HG03378 (cell line): ENCODE measurements around the gene MYMK.

ENCODE experiments used
- ATAC-seq: cut with Tn5 transposase; IDR thresholded peaks from one replicate; pipeline ENCODE4 v1.9.1; 2021; ENCODE audit warnings: mild to moderate bottlenecking, moderate library complexity; ENCODE audit not compliant: unreplicated experiment

The MYMK gene

DNA sequence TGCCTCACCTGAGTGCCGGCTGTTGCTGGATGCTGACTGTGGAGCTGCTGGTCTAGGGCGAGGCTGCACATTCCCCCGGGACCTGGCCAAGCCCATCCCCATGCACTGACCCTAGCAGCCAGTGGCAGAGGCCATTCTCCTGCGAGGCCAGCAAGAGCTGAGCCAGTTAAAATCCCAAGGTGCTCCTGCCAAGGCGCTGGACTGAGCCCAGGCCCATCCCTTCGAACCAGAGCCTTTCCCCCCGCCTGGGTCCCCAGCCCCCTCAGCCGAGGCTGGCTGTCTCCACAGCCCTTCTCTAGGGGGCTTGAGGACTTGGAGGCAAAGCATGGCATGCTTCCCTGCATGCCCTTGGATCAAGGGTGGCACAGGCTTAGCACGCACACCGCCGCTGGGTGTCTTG is 11.3 kb upstream of the MYMK start:
- ATAC-seq, result no peak

DNA sequence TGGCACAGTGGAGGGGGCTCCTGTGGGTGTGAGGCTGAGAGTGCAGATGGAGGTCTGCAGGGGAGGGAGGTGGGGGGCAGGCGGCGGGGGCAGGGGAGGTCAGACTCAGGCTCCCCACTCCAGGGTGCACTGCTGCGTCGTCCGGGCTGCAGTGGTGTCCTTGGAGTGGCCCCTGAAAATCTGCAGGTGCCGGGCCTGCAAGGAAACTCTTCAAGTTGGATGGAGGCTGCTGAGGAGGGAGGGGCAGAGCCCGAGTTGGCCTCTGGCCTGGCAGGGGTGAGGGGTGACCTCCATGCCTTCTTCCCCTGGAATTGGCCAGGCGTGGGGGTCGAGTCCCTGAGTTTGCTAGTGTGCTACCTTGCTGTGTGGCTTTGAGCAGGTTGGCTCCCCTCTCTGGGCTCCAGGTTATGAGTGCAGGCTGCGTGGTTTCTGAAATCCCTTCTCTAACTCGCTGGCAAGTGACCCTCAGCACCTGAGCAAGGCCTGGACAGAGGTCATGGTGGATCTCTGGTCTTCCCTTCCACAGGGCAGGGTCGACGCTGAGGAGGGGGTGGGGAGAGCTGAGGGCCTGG is 10.6 kb upstream of the MYMK start:
- no peak for ATAC-seq

DNA sequence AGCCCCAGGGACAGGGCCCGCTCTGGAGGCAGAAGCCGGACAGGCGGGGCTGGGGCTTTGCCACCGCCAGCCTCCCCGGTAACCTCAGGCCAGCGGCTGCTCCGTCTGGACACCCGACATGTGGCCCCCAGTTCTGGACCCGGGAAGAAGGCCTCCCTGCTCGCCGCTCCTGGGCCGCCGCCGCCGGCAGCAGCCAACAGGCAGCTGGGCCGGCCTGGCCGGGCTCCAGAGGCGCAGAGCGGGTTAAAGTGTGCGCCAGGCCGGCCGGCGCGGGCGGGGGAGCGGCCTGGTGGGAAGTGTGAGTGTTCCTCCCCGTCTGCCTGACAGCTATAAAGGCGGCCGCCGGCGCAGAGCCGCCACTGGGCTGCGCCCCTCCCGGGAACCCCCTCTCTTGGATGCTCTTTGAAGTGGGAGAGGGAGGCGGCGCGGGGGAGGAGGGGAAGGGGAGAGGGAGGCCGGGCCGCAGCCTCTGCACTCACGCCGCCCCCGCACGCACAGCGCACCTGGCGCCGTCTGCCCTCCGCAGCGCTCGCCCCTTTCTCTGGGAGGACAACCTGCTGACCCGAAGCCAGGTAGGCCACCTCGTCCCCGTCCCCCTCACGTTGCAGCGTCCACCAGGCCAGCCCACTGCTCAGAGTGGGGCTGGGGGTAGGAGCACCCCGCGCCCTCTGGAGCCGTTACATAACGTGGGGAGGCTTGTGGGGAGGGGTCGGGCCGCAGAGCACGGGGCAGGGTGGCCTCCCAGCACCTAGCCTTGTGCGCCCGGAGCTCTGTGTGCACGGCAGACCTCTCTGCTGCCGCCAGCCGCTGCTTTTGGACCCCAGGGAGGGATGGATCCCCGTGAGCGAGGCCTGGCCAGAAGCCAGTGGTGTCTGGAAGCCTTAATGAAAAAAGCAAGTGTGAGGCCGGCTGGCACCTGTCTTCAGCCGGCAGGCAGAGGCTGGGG is 9.9 kb upstream of the MYMK start, which contains the start of gene ADAMTSL2:
ADAMTSL2 (plus strand) TSS at position 359 of the 946 bp plus-strand sequence. CDS start 2,009 bp downstream, outside the sequence.
- no peak for ATAC-seq

DNA sequence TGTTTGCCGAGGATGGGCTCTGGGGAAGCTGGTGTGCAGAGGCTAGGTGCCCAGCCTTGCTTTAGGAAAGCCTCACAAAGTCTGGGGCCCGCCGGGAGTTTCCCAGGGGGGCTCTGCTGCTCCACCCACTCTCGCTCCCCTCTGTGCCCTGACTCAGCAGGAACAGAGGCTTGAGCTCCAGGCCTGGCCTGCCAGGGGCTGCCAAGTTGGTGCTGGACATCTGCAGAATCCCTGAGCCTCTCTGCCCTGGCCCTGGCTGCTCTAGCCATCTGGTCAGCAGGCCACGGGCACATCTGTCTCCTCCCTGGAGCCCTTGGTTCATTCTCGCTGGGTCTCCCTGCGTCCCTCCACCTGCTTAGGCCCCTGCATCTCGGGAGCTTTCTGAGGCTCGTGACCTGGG is 9.1 kb upstream of the MYMK start:
- ATAC-seq, result no peak

DNA sequence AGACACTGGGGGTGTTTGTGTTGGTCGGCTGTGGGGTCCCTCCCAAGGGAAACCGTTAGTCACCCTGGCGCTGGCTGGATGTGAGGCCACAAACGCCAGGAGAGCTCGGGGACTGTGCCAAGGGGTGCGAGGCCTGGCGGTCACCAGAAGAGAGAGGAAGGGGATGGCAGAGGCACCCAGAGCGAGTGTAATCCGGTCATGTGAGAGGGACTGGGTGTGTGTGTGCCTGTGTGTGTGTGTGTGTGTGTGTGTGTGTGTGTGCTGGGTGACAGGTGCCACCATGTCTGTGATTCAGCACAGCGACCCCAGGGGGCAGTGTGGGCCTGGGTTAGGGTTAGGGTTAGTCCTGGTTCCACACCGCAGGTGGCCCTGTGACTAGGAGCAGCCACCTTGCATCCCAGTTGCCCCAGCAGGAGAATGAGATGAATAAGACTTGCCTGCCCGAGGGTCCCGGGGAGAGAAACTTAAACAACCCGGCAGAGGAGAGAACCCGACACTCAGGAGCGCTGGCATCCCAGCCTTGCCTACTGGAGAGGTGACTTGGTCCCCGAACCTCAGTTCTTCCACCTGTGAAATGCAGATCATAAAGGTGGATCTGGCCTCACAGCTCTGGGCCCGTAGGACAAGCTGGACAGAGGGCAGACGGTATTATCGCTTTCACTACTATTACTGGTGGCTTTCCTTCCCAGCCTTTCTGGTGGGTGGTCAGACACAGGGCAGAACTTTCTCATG is 8.3 kb upstream of the MYMK start:
- ATAC-seq, result no peak

DNA sequence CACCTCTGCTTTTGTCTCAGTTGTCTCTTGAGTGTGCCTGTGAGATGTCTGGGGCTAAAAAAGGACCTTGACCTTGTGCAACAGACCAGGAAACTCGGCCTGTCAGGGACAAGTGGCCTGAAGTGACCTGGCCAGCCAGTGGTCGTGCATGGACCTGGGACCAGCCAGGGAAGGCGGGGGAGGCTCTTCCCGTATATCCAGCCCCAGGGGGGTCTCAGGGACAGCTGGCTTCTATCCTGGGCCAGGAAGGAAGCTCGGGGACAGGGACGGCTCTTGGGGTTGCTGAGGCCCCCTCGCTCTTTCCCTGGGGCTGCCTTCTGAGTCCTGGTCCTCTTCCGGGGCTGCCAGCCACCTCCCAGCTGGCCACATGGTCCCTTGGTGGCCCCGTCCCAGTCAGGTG is 6.5 kb upstream of the MYMK start:
- no peak for ATAC-seq

DNA sequence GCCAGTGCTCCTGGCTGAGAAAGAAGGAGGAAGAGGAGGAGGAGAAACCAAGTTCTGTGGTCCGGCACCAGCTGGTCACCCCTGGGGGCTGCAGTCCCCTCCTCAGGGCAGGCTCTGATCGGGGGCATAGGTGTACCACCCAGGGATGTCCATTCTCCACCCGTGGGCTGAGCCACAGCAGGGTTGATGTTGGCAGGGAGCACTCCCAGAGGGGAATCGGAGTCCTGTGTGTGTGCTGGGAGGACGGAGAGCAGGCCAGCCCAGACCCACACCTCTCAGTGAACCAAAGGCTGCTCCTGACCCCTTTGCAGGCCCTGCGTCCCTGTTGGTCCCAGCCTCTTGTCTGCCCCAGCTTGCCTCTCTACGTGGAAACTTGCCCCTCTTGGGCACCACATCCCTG is 5.1 kb upstream of the MYMK start:
- ATAC-seq, result no peak

DNA sequence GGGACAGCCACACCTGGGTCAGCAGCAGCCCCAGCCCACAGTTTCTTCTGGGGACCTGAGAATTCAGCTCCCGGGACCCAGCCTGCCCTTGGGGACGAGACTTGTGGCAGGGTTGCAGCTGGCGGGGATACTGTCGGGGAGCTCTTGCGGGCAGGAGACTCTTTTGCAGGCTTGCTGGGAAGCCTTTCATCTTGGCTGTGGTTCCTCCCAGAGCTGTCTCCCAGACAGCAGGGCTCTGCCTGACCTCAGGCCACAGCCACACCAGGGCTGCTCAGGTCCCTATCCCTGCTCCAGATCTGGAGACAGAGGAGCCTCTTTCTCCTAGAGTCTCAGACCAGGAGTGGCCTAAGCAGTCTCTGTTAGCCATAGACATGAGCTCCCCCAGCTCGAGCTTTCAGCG is 4.7 kb upstream of the MYMK start:
- no peak for ATAC-seq

DNA sequence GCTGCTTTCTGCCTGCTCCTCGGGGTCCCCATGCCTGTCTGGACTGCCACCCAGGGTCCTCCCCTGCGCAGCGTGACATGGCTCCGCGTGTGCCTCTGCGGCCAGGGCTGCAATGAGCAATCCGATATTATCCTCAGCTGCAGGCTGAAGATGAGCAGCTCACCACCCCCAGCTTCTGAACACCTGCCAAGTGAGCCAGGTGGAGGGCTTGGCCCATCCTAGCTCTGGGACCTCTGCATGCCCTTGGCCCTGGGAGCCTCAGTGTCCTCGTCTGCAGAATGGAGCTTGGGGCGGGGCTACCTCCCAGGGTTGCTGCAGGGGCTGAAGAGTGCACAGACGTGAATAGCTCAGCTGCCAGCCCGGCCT is 4.1 kb upstream of the MYMK start:
- ATAC-seq, result no peak

DNA sequence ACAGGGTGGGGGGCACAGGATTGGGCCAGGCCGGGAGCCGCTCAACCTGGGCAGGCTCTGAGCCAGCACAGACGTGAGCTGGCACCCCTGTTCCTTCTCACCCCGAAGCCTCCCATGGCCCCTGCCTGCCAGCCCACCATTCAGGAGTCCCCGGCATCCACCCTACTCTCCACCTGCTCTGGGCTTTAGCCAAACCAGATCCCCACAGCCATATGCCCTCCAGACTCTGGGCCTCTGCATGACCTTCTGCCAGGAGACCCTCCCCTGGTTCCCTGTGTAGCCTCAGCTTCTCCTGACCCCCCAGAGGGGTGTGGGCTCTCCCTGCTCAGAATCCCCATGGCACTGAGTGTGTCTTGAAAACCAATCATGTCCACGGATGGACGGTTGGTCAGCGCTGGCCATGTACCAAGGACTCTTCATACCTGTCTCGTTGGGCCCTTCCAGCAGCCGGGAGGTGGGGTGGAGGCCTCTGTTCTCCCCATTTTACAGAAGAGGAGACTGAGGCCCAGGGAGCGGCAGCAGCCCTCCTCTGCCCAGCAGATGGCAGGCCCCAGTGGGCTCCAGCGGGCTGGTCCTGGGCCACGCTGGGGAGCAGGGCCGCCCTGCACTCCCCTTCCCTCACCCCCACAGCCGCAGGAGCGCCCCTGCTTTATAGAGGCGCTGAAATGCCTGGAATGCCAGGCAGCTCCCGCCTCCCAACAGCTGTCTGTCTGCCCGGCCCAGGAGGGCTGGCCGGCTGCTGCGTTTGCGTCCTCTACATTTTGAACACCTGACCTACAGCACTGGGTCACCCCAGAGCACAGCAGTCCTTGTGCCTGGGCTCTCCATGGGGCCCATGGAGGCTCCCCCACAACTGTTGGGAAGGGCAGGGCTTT is 3.5 kb upstream of the MYMK start:
- ATAC-seq, result no peak

DNA sequence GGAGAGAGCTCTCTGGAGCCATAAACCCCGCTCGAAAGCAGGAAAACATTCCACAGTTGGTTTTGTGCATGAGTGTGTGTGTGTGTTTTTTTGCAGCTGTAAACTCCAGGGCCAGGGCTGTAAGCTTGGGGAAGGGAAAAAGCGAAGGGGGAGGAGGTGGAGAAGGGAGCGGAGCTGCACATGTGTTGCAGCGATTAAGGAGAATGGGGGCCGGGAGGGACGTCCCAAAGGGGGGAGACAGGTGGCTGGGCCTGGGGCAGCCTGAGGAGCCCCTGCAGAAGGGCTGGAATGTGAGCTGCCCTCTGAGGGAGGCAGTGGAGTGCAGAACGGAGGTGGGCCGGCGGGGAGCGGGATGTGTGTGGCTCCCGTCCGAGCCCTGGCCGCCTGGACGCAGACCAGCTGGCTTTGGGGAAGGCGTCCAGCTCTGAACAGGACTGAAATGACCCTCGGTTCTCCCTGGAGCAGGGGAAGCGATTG is 2.7 kb upstream of the MYMK start:
- no peak for ATAC-seq

DNA sequence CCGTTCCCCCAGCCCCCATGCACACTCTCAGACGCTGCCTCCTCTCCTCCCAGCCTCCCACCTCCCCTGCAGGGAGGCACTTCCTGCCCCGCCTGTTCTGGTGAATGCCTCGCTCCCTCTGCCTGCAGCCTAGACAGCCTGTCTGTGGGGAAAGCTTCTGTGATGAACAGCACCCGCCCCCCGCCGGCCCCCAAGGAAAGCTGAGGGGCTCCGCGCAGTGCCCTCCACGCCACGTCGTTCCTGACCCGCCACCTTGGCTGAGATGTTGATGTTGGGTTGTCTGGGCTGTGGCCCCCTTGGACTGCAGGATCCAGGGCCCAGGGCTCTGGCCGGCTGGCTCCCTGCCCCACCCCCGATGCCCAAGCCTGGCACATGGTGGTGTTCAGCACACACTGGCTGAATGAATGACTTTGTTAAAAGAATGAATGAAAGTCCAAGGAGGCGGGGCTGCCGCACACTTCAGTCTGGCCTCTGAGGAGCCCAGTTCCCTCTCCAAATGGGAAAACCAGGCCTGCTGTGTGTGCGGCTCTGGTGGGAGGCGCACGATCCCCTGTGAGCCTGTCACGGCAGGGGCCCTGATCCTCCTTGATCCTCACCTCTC is 2.1 kb upstream of the MYMK start:
- no peak for ATAC-seq

DNA sequence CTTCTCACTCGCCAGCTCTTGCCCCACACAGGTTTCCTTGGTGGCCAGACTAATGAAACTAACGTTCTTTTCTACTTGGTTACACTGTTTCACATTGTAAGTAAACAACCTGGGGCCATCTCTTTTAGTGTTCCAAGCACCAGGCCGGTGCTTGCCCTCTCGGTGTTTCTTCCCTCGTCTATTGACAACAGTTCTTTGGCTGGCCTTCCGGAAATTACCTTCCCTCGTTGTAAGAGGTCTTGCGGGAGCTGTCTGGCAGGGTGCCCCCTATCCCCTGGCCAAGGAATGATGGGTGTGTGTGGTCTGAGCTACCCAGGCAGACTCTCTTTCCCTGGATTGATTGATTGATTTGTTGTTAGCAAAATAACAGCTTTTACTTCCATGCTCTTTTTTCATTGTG is 918 bp upstream of the MYMK start:
- no peak for ATAC-seq

DNA sequence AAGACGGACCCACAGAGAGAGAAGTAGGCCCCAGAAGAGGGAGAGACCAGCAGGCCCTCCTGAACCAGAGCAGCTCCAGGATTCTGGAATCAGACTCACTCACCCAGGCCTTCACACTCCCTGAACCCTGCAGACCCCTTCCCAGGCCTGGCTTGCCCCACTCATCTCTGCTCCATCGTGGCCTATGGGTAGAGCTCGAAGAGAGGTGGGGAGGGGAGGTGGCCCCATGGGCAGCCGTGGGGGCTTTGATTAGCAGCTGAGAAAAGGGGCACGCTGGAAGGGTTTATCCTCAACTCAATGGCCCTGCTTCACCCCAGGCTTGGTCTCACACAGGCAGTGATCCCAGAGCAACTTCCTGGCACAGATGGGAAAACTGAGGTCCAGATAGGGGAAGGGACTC is 613 bp downstream of the MYMK start:
- no peak for ATAC-seq

DNA sequence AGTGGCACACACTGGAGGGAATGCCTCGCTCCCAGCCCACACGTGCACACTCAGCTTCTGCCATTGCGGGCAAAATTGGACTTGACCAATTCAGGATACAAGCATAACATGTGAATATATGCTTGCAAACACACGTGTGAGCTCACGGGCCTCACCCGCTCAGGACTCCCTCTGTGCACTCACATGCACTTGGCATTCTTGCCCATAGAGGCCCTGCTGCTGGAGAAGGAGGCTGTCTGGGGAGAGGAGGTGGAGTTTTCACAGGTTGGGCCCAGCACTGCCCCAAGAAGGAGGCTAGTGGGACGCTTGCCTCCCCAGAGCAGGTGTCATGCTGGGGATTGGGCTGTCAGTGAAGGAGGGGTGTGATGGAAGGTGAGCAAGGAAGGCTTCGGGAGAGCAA is 1.7 kb downstream of the MYMK start:
- no peak for ATAC-seq

DNA sequence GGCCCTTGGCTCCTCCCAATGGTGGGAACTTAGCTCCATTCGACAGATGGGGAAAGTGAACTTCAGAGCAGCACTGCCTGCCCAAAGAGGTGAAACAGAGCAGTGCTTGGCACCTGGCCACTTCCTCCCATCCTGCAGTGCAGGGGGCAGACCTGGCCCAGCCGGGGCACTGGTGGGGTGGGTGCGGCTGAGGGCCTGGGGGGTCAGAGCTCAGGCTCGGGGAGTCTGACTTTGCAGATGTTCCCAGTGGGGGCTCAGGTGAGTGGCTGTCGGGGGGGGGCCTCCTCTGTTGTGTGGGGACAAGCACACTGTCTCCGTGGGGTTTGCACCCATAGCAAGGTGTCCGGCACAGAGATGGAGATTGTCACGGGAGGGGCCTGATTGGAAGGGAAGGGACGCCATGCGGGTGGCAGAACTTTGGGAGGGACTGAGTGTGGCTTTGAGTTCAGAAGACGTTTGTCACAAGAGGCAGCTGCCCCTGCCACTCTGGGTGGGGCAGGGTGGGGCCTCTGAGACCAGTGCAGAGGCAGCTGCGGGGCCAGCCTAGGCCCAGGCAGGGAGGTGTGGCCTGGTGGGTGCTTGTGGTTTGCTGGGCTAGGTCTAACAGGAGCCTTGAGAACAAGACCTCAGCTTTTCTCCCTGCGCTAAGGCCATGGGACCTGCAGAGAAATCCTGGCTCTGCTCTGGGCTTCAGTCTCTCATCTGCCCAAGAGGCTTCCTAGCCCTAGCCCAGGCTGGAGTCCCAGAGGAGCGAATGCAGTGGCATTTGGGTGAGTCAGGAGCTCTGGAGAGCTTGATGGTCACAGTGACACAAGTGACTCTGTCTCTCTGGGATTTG is 2.5 kb downstream of the MYMK start:
- ATAC-seq, result no peak

DNA sequence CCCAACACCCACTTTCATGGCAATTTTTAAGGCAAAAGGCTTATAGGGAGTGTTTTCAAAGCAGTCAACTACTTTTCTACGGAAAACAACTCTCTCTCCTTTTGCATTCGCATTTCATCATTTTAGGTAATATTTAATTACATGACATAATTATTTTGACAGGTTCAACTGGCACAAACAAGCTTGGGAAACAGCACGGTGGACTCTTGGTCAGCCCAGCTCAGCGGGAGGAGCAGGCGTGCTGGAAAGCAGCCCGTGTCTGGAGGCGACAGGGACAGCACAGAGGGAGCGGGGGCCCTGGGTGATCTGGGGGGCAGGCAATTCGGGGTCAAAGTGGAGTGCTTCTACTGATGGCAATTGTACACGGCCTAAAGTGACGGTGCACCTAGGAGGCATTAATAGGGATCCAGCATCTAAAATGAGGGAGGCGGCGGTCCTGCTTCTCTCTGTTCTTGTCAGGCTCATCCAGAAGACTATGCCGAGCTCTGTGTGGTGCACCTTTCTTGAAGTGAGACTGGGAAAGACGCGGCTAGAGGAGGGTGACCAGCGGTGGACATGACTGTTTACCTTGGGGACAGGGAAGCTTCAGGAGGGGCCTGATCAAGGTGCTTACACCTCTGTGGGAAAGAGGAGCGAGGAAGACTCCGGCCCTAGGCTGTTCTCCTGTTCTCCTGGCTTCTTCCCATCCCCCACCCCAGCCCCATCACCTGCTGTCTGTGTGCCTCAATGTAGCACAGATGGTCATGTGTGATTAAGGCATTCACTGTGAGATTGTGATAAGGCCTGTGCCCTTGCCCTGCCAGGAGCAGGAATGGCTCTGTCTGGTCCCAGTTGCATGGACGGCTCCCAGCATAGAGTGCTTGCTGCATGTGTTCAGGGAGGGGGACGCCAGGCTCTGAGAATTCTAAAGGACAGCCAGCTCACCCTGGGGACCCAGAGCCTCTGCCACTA is 3.4 kb downstream of the MYMK start:
- no peak for ATAC-seq

DNA sequence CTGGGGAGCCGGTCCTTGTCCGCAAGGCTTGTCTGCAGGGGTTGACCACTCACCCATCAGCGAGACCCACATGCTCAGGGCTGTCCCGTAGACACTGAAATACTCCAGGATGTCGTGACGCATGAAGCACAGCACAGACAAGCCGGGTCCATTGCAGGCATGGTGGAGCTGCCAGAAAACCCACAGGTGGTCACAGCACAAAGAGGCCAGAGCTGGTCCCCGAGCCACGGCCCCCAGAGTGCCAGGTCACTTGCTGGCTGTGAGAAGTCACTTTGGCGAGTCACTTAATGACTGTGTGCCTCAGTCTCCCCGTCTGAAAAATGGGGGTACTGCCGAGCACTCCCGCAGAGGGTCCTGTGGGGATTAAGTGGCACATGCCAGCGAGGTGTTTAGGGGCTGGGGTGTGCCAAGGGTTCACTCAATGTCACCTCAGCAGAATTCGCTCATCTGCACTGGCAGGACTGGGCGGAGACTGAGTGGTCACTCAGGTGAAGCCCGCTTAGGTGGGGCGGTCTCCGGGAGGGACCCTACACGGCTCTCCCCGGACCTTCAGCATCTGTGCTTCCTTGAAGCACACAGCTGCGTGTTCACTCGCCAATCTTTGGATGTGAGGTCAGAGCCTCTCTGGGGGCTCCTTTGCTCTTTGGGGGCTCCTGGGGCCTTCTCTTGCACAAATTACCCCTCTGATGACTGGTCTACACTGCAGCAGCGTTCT is 4.5 kb downstream of the MYMK start:
- ATAC-seq, result no peak
